DMS53 treated with DMSO at 0.1 percent for 48 hours (cell line): Measurements from ENCODE around the gene MLH3.

Experiments
- DNase-seq: peaks from one replicate; lab custom pipeline; 2025; ENCODE audit not compliant: unreplicated experiment; lab: John Stamatoyannopoulos, UW

The MLH3 gene

GRCh38 chr14:74988131-74988530, 63.1 kb downstream of the MLH3 start:
- DNase-seq: no peak

DNA sequence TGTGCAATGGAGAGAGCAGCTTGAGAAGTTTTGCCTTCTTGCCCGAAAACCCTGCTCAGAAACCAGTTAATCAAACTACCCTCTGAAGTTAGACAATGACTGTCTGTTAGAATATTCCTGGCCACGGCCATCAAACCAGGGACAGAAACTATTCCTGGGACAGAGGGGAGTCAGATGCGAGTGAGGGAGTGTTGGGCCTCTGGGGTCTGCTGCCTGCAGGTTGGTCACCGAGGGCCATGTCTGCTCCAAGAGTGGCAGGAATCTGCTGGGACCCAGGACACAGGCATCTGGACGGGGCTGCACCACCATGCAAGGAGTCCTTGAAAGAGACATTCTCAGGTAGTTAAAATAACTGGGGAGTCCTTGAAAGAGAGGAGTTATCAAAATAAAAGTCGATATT, 65.5 kb downstream of the MLH3 start:
- no peak for DNase-seq

- no peak for DNase-seq
Measured at GRCh38 chr14:74985028-74985310, 66.3 kb downstream of the MLH3 start.

DNA sequence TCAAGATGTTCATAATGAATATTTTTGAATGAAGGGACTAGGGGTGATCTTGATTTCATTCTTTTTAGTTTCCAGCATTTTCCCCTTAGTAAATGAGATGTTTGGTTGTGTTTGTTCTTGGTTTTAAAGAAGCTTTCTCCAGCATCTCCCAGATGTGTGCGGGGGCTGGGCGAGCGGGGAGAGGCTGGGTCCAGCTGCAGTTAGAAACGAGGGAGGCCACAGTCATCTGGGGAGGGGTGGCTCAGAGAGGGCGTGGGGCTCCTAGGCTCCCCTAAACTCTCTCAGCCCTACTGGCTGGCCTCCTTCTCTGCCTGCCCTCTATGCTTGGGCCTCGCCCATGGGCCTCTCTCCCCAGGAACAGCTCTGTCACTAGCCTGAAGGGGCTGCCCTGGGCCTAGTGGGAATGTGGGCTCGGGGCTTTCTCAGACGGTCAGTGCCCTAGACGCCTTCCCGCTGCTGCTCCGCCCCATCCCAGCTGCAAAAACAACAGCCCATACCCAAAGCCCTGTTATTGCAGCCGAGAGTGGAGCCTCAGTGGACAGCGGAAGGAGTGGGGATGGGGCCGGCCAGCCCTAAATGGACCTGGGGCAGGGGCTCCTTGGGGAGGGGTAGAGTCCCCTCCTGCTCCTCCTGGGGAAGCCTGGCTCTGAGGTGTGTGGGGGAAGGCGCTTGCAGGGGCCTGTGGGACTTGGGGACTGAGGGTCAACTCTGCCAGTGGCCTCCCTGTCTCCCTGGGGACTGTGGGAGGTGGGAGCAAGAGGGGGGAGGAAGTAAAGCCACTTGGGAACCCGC, 66.8 kb downstream of the MLH3 start:
- DNase-seq: no peak

GRCh38 chr14:74983343-74983742, 67.9 kb downstream of the MLH3 start:
- no peak for DNase-seq

- no peak for DNase-seq
Measured at GRCh38 chr14:74982661-74983060, 68.6 kb downstream of the MLH3 start.

- no peak for DNase-seq
Measured at GRCh38 chr14:74981833-74982232, 69.4 kb downstream of the MLH3 start.

DNA sequence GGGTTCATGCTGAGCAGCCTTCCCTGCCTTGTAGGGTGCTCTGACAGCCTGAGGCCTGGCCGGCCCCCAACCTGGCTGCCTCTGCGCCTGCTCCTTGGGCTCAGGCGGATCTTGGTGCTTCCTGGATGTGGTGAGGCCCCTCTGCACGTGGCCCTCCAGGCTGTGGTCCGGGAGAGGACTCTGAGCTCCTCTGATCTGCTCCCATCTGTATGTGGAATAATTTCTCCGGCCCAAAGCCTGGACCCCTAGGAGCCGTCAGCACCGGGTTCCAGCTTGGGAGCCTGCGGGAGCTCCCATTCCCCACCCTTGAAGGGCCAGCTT, 69.8 kb downstream of the MLH3 start:
- DNase-seq: no peak

- no peak for DNase-seq
Measured at GRCh38 chr14:74980731-74981461, 70.4 kb downstream of the MLH3 start.

- no peak for DNase-seq
Measured at GRCh38 chr14:74980398-74980730, 70.9 kb downstream of the MLH3 start.

- DNase-seq: no peak
Measured at GRCh38 chr14:74979442-74980397, 71.5 kb downstream of the MLH3 start.

- no peak for DNase-seq
Measured at GRCh38 chr14:74979029-74979428, 72.2 kb downstream of the MLH3 start.

GRCh38 chr14:74978416-74978947, 72.8 kb downstream of the MLH3 start:
- no peak for DNase-seq

- no peak for DNase-seq
Measured at GRCh38 chr14:74977901-74978385, 73.3 kb downstream of the MLH3 start.

- DNase-seq: no peak
Measured at GRCh38 chr14:74977164-74977900, 73.9 kb downstream of the MLH3 start.

DNA sequence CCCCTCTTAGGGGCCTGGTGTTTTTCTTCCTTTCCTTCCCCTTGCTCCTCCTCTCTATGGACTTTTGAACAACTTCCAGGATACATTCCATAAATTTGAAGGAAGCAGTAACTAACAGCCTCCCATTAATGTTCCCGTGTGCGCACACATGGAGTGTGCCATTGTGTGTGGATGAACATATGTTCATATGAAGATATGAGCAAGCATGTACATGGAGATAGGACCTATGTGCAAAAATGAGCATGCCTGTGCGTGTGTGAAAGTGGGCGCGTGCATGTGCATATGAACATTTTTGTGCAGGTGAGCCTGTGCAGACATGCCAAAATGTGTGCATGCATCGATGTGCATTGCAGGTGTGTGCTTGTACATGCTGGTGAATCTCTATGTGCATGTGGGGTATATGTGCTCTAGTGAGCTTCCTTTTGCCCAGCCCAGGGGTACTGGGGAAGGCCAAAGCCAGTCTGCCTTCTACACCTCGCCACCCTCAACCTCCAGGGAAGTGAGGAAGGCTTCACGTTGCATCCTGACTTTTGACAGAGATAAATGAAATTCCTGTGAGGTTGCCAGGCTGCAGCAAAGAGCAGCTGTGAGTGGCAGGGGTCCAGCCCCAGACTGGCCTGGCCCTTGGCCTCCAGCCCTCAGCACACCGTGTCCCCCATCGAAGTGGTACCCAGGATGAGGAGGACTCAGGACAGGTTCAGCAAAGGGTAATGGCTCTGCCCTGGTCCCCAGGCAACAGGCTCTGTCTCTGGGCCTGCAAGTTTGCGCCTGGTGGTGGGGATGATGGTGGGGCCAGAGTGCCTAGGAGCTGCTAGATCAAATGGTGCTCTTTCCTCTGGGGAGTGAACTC, 74.8 kb downstream of the MLH3 start:
- no peak for DNase-seq

GRCh38 chr14:74975059-74975810, 76.0 kb downstream of the MLH3 start:
- no peak for DNase-seq

DNA sequence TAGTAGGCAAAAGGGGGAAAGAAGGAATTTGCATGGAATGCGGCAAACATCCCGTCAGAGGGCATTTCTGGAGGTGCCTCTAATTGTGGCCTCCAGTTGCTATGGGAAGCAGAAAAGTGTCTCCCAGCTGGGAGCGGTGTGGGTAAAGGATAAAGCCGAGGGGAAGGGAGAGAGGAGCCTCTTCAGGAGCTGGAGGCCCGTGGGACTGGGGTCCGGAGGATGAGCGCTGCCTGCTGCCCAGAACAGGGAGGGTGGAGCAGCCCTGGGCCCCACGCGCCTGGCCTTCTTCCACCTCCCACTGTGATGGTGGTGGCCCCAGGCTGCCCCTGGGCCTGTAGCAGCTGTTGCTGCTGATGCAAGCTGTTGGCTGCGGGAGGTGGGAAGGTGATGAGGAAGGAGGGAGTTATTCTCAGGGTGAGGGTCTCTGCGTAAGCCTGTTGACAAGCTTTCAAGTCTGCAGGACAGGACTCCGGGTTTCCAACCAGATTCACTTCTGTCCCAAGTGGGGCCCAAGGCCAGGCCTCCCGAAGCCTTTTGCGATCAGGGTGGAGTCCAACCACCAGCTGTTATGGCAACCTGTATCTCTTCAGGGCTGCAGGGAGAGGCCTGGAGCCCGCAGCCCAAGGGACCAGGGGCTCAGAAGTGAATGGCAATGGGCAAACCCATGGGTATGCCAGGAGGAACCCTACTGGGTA, 76.8 kb downstream of the MLH3 start:
- DNase-seq: no peak
